GM12878 (cell line): Measurements from ENCODE around the gene MANBA.

Experiments used
- BMI1 ChIP-seq: fragments of 450-650 bp; IDR thresholded peaks from 2 replicates; pipeline ENCODE4 v1.6.1; 2016; ENCODE audit warnings: mild to moderate bottlenecking, moderate library complexity, borderline replicate concordance
- CBX5 ChIP-seq: sonication (generic); IDR thresholded peaks from 2 replicates; pipeline ENCODE4 v1.6.1; 2016; ENCODE audit warnings: low read depth, moderate library complexity, mild to moderate bottlenecking, inconsistent platforms
- CHD1 ChIP-seq: IDR thresholded peaks from 2 replicates; pipeline ENCODE4 v1.6.1; 2012; ENCODE audit warnings: low read depth, low read length, improper control_type of control experiment
- CTCF ChIP-seq, 3 experiments: IDR thresholded peaks in 2 of 3; conservative IDR thresholded peaks in 1 of 3; 2 replicates each; pipeline ENCODE4 v1.5.1; 2011; ENCODE audit warnings: low read depth in 3 of 3, low read length in 3 of 3, mild to moderate bottlenecking in 3 of 3, control low read depth in 2 of 3, moderate library complexity in 2 of 3, inconsistent platforms in 1 of 3, mixed read lengths in 1 of 3; ENCODE audit not compliant: control insufficient read depth in 2 of 3, insufficient read depth in 1 of 3; ENCODE audit errors: extremely low read depth in 1 of 3
- E2F4 ChIP-seq: IDR thresholded peaks from 2 replicates; pipeline ENCODE4 v1.6.1; 2012; ENCODE audit warnings: low read depth, low read length, improper control_type of control experiment
- EP300 ChIP-seq, 2 experiments: fragments of 150-350 bp in 1 of 2; IDR thresholded peaks; 2 replicates each; pipeline ENCODE4 v1.6.1; 2011 to 2012; ENCODE audit warnings: low read depth in 2 of 2, low read length in 2 of 2, borderline replicate concordance in 1 of 2, improper control_type of control experiment in 1 of 2, inconsistent platforms in 1 of 2; ENCODE audit not compliant: control insufficient read depth in 1 of 2
- FOXM1 ChIP-seq: IDR thresholded peaks from 2 replicates; pipeline ENCODE4 v1.6.1; 2012; ENCODE audit warnings: low read depth, mild to moderate bottlenecking, inconsistent platforms, low read length, moderate library complexity
- MAX ChIP-seq: IDR thresholded peaks from 2 replicates; pipeline ENCODE4 v1.6.1; 2012; ENCODE audit warnings: low read depth, low read length, improper control_type of control experiment
- MXI1 ChIP-seq: fragments of 150-350 bp; IDR thresholded peaks from 2 replicates; pipeline ENCODE4 v1.6.1; 2011; ENCODE audit warnings: low read depth, mild to moderate bottlenecking, inconsistent platforms, low read length, improper control_type of control experiment

- TF ChIP-seq CTCF (IDR thresholded peaks at IDR 0.05 in 2 of 3, conservative IDR thresholded peaks at IDR 0.05 in 1 of 3; ENCODE audit: control insufficient read depth in 2 of 3, extremely low read depth in 1 of 3, insufficient read depth in 1 of 3, low read depth in 3 of 3, low read length in 3 of 3) (no peak), E2F4 (no peak), BMI1 (no peak), CHD1 (no peak), EP300 (IDR thresholded peaks at IDR 0.05; ENCODE audit: borderline replicate concordance in 1 of 2, control insufficient read depth in 1 of 2, low read depth in 2 of 2, low read length in 2 of 2) (no peak), MXI1 (no peak; the same call in 1 of the 2 replicates), CBX5 (no peak), MAX (no peak), FOXM1 (0 out of 2 replicates have a peak, but pooled peaks have one; percentile 13)
Observed at GRCh38 chr4:102687982-102688433, 72.8 kb downstream of the MANBA start.
